H1 (cell line): ENCODE measurements around the gene TNIK. TPM values are rescaled to one million over a fixed set of nuclear protein-coding genes. Genes with fewer than 3 reads are reported as not detected.

Source experiments
- CTCF ChIA-PET: fragments of 300-600 bp; sonication (Branson Sonifier 250); formaldehyde crosslinking; loops from one replicate; lab custom pipeline; 2021; ENCODE audit not compliant: partially characterized antibody; lab: Charles Lee
- POLR2A ChIA-PET: fragments of 300-600 bp; sonication (Branson Sonifier 250); formaldehyde crosslinking; loops from one replicate; lab custom pipeline; 2021; ENCODE audit warnings: inconsistent platforms; ENCODE audit not compliant: partially characterized antibody; lab: Charles Lee
- DNase-seq, 2 experiments: peaks; one replicate each; pipeline versions ENCODE4 v3.0.0 to v3.0.0-alpha.2; 2010 to 2022; ENCODE audit warnings: low spot score in 2 of 2, low read depth in 1 of 2, mixed read lengths in 1 of 2
- FAIRE-seq: peaks from 2 replicates; lab custom pipeline; 2011; peaks lifted over from hg19 to GRCh38; lab: Jason Lieb, UNC
- H2AFZ ChIP-seq: 2 replicates; pipeline ENCODE4 v1.8.1; 2012; ENCODE audit warnings: low read length, inconsistent platforms
- H2AK5ac ChIP-seq: 2 replicates; pipeline ENCODE4 v1.6.1; 2013; ENCODE audit warnings: low read depth, low read length
- H2BK120ac ChIP-seq: replicated peaks from 2 replicates; pipeline ENCODE3; 2013; ENCODE audit warnings: low read depth, low read length, inconsistent platforms
- H2BK12ac ChIP-seq: 2 replicates; pipeline ENCODE4 v1.6.1; 2013; ENCODE audit warnings: low read depth, low read length
- H2BK15ac ChIP-seq: 2 replicates; pipeline ENCODE4 v1.6.1; 2013; ENCODE audit warnings: low read length
- H2BK20ac ChIP-seq: 2 replicates; pipeline ENCODE4 v1.6.1; 2013; ENCODE audit warnings: low read length
- H2BK5ac ChIP-seq: 2 replicates; pipeline ENCODE4 v1.6.1; 2013; ENCODE audit warnings: low read depth, low read length
- H3K14ac ChIP-seq: 2 replicates; pipeline ENCODE4 v1.6.1; 2013; ENCODE audit warnings: inconsistent platforms; ENCODE audit not compliant: insufficient read length
- H3K18ac ChIP-seq: 2 replicates; pipeline ENCODE4 v1.6.1; 2013; ENCODE audit warnings: low read length; ENCODE audit errors: extremely low read depth
- H3K23ac ChIP-seq: 2 replicates; pipeline ENCODE4 v1.6.1; 2013; ENCODE audit warnings: inconsistent platforms; ENCODE audit not compliant: insufficient read length
- H3K23me2 ChIP-seq: 2 replicates; pipeline ENCODE4 v1.6.1; 2013; ENCODE audit warnings: low read depth, low read length
- H3K27ac ChIP-seq: 2 replicates; pipeline ENCODE4 v1.6.1; 2011; ENCODE audit warnings: low read depth, low read length, inconsistent platforms
- H3K27me3 ChIP-seq, 4 experiments: replicated peaks in 1 of 4; 1 replicate in 1 of 4; 2 replicates in 3 of 4; pipeline versions ENCODE4 v1.6.1 to v1.8.1; 2011 to 2013; ENCODE audit warnings: low read length in 3 of 4, mild to moderate bottlenecking in 3 of 4, inconsistent platforms in 2 of 4, mixed read lengths in 2 of 4, moderate library complexity in 1 of 4; ENCODE audit not compliant: control insufficient read depth in 3 of 4, insufficient read depth in 3 of 4; ENCODE audit errors: extremely low read depth in 1 of 4
- H3K36me3 ChIP-seq, 4 experiments: 2 replicates each; pipeline versions ENCODE4 v1.6.1 to v1.8.1; 2011 to 2013; ENCODE audit warnings: mild to moderate bottlenecking in 4 of 4, low read length in 3 of 4, moderate library complexity in 2 of 4, control low read depth in 1 of 4, inconsistent platforms in 1 of 4; ENCODE audit not compliant: insufficient read depth in 4 of 4, control insufficient read depth in 2 of 4
- H3K4ac ChIP-seq: replicated peaks from 2 replicates; pipeline ENCODE3; 2013; ENCODE audit warnings: low read length, low read depth, mixed read lengths, inconsistent platforms; ENCODE audit not compliant: insufficient read length
- H3K4me1 ChIP-seq, 4 experiments: replicated peaks in 1 of 4; 1 replicate in 1 of 4; 2 replicates in 3 of 4; pipeline versions ENCODE4 v1.6.1 to v1.8.1; 2011 to 2013; ENCODE audit warnings: low read length in 3 of 4, inconsistent platforms in 2 of 4, mixed read lengths in 1 of 4; ENCODE audit not compliant: insufficient read depth in 4 of 4, control insufficient read depth in 3 of 4
- H3K4me2 ChIP-seq, 2 experiments: 2 replicates each; pipeline versions ENCODE4 v1.6.1 to v1.8.1; 2011 to 2013; ENCODE audit warnings: low read depth in 2 of 2, low read length in 2 of 2, control low read depth in 1 of 2, inconsistent platforms in 1 of 2, mild to moderate bottlenecking in 1 of 2; ENCODE audit not compliant: insufficient read depth in 1 of 2
- H3K4me3 ChIP-seq, 4 experiments: fragments of 200-600, 300-600 bp in 1 of 4; sonication (generic), shearing (Covaris generic), sonication (Bioruptor Twin) in 1 of 4; 2 replicates each; pipeline versions ENCODE4 v1.5.1 to v1.8.1; 2011 to 2016; ENCODE audit warnings: low read length in 4 of 4, low read depth in 3 of 4, control low read depth in 2 of 4, inconsistent platforms in 2 of 4, mild to moderate bottlenecking in 2 of 4, mixed read lengths in 1 of 4, moderate library complexity in 1 of 4; ENCODE audit not compliant: insufficient read depth in 2 of 4; ENCODE audit errors: extremely low read depth in 1 of 4
- H3K56ac ChIP-seq: replicated peaks from 2 replicates; pipeline ENCODE3; 2013; ENCODE audit warnings: low read depth, mild to moderate bottlenecking, mixed read lengths, low read length, inconsistent platforms; ENCODE audit not compliant: insufficient read length
- H3K79me1 ChIP-seq: 2 replicates; pipeline ENCODE4 v1.6.1; 2013; ENCODE audit warnings: low read depth, low read length, control low read depth
- H3K79me2 ChIP-seq, 2 experiments: 2 replicates each; pipeline versions ENCODE4 v1.6.1 to v1.8.1; 2012 to 2013; ENCODE audit warnings: low read length in 2 of 2, mild to moderate bottlenecking in 2 of 2, inconsistent platforms in 1 of 2; ENCODE audit not compliant: insufficient read depth in 2 of 2, control insufficient read depth in 1 of 2
- H3K9ac ChIP-seq, 4 experiments: replicated peaks in 1 of 4; 1 replicate in 1 of 4; 2 replicates in 3 of 4; pipeline versions ENCODE4 v1.6.1 to v1.8.1; 2011 to 2013; ENCODE audit warnings: low read depth in 3 of 4, low read length in 3 of 4, control low read depth in 2 of 4, mild to moderate bottlenecking in 2 of 4, moderate library complexity in 2 of 4, inconsistent platforms in 1 of 4; ENCODE audit errors: extremely low read depth in 1 of 4
- H3K9me3 ChIP-seq, 2 experiments: 2 replicates each; pipeline versions ENCODE4 v1.6.1 to v1.8.1; 2012 to 2013; ENCODE audit warnings: mild to moderate bottlenecking in 2 of 2, moderate library complexity in 2 of 2, control low read depth in 1 of 2, inconsistent platforms in 1 of 2, low read depth in 1 of 2, low read length in 1 of 2, mixed read lengths in 1 of 2; ENCODE audit not compliant: insufficient read depth in 2 of 2
- H4K20me1 ChIP-seq, 2 experiments: replicated peaks in 1 of 2; 2 replicates each; pipeline versions ENCODE3 to v1.8.1; 2011 to 2013; ENCODE audit warnings: inconsistent platforms in 2 of 2, low read length in 2 of 2, mild to moderate bottlenecking in 1 of 2; ENCODE audit not compliant: insufficient read depth in 2 of 2, control insufficient read depth in 1 of 2
- H4K5ac ChIP-seq: 2 replicates; pipeline ENCODE4 v1.6.1; 2013; ENCODE audit warnings: low read length, low read depth, mixed read lengths, inconsistent platforms; ENCODE audit not compliant: insufficient read length
- H4K8ac ChIP-seq: 2 replicates; pipeline ENCODE4 v1.8.0; 2013; ENCODE audit warnings: mild to moderate bottlenecking, moderate library complexity, low read length, inconsistent platforms; ENCODE audit not compliant: insufficient read depth; ENCODE audit errors: extremely low read depth
- H4K91ac ChIP-seq: replicated peaks from 2 replicates; pipeline ENCODE3; 2013; ENCODE audit warnings: low read length, mixed read lengths, inconsistent platforms; ENCODE audit not compliant: insufficient read length
- BRCA1 ChIP-seq: IDR thresholded peaks from 2 replicates; pipeline ENCODE4 v1.6.1; 2012; ENCODE audit warnings: low read depth, low read length, improper control_type of control experiment
- CHD2 ChIP-seq: IDR thresholded peaks from 2 replicates; pipeline ENCODE4 v1.6.1; 2012; ENCODE audit warnings: low read length, improper control_type of control experiment
- CREB1 ChIP-seq: IDR thresholded peaks from 2 replicates; pipeline ENCODE4 v1.6.1; 2012; ENCODE audit warnings: inconsistent platforms
- EP300 ChIP-seq, 2 experiments: IDR thresholded peaks; 1 replicate in 1 of 2; 2 replicates in 1 of 2; pipeline ENCODE4 v1.6.1; 2011 to 2012; ENCODE audit warnings: low read depth in 2 of 2, low read length in 2 of 2, mild to moderate bottlenecking in 2 of 2, borderline replicate concordance in 1 of 2, inconsistent platforms in 1 of 2, moderate library complexity in 1 of 2
- KDM5A ChIP-seq: fragments of 200-600 bp; IDR thresholded peaks from 2 replicates; pipeline ENCODE4 v1.7.1; 2012; ENCODE audit warnings: mild to moderate bottlenecking, low read length, inconsistent platforms, mixed read lengths
- MAFK ChIP-seq: IDR thresholded peaks from 2 replicates; pipeline ENCODE4 v1.6.1; 2012; ENCODE audit warnings: low read depth, mild to moderate bottlenecking, improper control_type of control experiment, low read length
- NRF1 ChIP-seq: IDR thresholded peaks from 2 replicates; pipeline ENCODE4 v1.6.1; 2011; ENCODE audit warnings: mild to moderate bottlenecking, low read depth, low read length, improper control_type of control experiment
- RBBP5 ChIP-seq: IDR thresholded peaks from 2 replicates; pipeline ENCODE4 v1.7.1; 2012; ENCODE audit warnings: low read depth, mild to moderate bottlenecking, inconsistent platforms, low read length, moderate library complexity, borderline replicate concordance
- SAP30 ChIP-seq: fragments of 300-600 bp; sonication (generic); IDR thresholded peaks from 2 replicates; pipeline ENCODE4 v1.7.1; 2012; ENCODE audit warnings: low read length, moderate library complexity, mild to moderate bottlenecking, inconsistent platforms; ENCODE audit not compliant: insufficient read depth, insufficient replicate concordance
- SIX5 ChIP-seq: IDR thresholded peaks from 2 replicates; pipeline ENCODE4 v1.6.1; 2011; ENCODE audit warnings: mild to moderate bottlenecking, low read depth, low read length
- SP1 ChIP-seq: IDR thresholded peaks from 2 replicates; pipeline ENCODE4 v1.6.1; 2011; ENCODE audit warnings: low read depth, low read length
- SRF ChIP-seq: IDR thresholded peaks from 2 replicates; pipeline ENCODE4 v1.6.1; 2011; ENCODE audit warnings: mild to moderate bottlenecking, low read depth, low read length, moderate library complexity
- WGBS, 2 experiments: shearing (Covaris generic) in 1 of 2; methylation state at CpG; one replicate each; pipeline versions ENCODE4 v1.1.6 to v1.1.7; 2013 to 2015; ENCODE audit warnings: low lambda C conversion rate in 2 of 2, mixed read lengths in 2 of 2, inconsistent platforms in 1 of 2, low coverage in 1 of 2, missing lambda C conversion rate in 1 of 2; ENCODE audit not compliant: insufficient replicate concordance in 2 of 2, insufficient coverage in 1 of 2, insufficient read length in 1 of 2; ENCODE audit errors: extremely low coverage in 1 of 2, missing lambda C conversion rate in 1 of 2; 5-methylcytosine and 5-hydroxymethylcytosine counted together
- polyA plus RNA-seq, 7 experiments: library from polyadenylated mRNA; depleted of rRNA in 3 of 7; stranded (reverse) in 5 of 7; unstranded in 2 of 7; fragments of >200 nt in 5 of 7; fragments of 200-250 nt in 2 of 7; gene quantifications; 1 replicate in 5 of 7; 2 replicates in 1 of 7; 4 replicates in 1 of 7; pipeline versions ENCODE4 v1.2.1 to v1.2.3, GENCODE V29; 2011 to 2013; ENCODE audit warnings: missing spikeins in 2 of 7, mixed read lengths in 2 of 7
- total RNA-seq: library from RNA; stranded (reverse); fragmentation: NEBNext Ultra II Directional; extraction: Animal tissue kit (Norgen Biotek cat#: 25700); gene quantifications from 2 replicates; pipeline ENCODE4 v1.2.1, GENCODE V29; 2021
- TF ChIP-seq, protein P1 (sequence below): IDR thresholded peaks from 2 replicates; pipeline ENCODE4 v1.6.1; 2012; ENCODE audit warnings: inconsistent platforms
- TF ChIP-seq, protein P2 (sequence below): IDR thresholded peaks from 2 replicates; pipeline ENCODE4 v1.6.1; 2012; ENCODE audit warnings: inconsistent platforms

TNIK gene
- total and polyA plus RNA-seq, 2 of the 8 experiments (the other 6 are each of a cell fraction or from before 2014, with no cell fraction given) = 7.4 to 42.0 TPM

DNA sequence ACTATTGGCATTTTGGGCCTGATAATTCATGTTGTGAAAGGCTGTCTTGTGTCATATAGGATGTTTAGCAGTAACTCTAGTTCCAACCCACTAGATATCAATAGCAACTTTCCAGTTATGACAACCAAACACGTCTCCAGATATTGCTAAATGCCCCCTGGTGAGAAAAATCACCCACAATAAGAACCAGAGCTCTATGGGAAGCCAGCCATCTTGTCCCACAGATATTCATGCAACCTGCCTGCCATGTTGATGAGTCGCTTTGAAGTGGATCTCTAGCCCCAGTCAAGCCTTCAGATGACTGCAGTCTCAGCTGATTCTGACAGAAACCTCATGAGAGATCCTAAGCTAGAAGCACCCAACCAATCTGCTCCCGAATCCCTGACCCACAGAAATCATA is 5.6 kb upstream of the TNIK start:
- H3K4me1 ChIP-seq = peaks cover 0 to 8% (median 4%) of the 10 kb centered on the region in 4 experiments; a peak in 4 of 7 replicates
- no peak overlapping the region for H3K4me3 ChIP-seq
- peaks cover 5% of the 10 kb centered on the region; the same call in 1 of the 2 replicates for H3K23me2 ChIP-seq
- no peak overlapping the region for H4K8ac ChIP-seq
- H3K14ac ChIP-seq = no peak overlapping the region
- H3K4me2 ChIP-seq = no peak overlapping the region
- DNase-seq (no peak), FAIRE-seq (no peak)
- H3K9me3 ChIP-seq = no peaks in the 10 kb centered on the region
- no peaks in the 10 kb centered on the region for H3K36me3 ChIP-seq
- no peaks in the 10 kb centered on the region for H3K79me2 ChIP-seq
- 87% methylated on average over 3 of the region's 3 CpGs; no CpG with 5 or more reads in 1 of the 2 experiments for WGBS, 2 experiments
- no peak overlapping the region for H4K5ac ChIP-seq
- no peaks in the 10 kb centered on the region for H4K20me1 ChIP-seq
- H2BK12ac ChIP-seq = no peak overlapping the region
- H3K27ac ChIP-seq = no peak overlapping the region
- no peak overlapping the region for H2AFZ ChIP-seq
- H3K23ac ChIP-seq = no peak overlapping the region
- H3K27me3 ChIP-seq = peaks cover 0 to 11% (median 5%) of the 10 kb centered on the region in 4 experiments; a peak in 4 of 7 replicates
- no peak overlapping the region for H4K91ac ChIP-seq
- H3K4ac ChIP-seq = no peak overlapping the region
- H2BK120ac ChIP-seq = no peak overlapping the region
- no peak overlapping the region for H3K56ac ChIP-seq
- CTCF ChIA-PET = interaction anchor here (1.4 kb wide), 1 partner anchor 101 kb away, joined by 3 read pairs; no protein-coding TSS in a partner anchor
- H3K18ac ChIP-seq = no peak overlapping the region
- no peak overlapping the region for H3K9ac ChIP-seq
- no peak overlapping the region for H2BK20ac ChIP-seq
- POLR2A ChIA-PET = no interaction called here
- no peak overlapping the region for H2AK5ac ChIP-seq
- no peak overlapping the region for H2BK15ac ChIP-seq
- no peaks in the 10 kb centered on the region for H3K79me1 ChIP-seq
- H2BK5ac ChIP-seq = no peak overlapping the region
- TF ChIP-seq EP300 (IDR thresholded peaks at IDR 0.05; ENCODE audit: borderline replicate concordance in 1 of 2, low read depth in 2 of 2, low read length in 2 of 2) = no peak
- no peak for TF ChIP-seq CHD2
- TF ChIP-seq BRCA1 = no peak
- TF ChIP-seq SP1 = no peak
- no peak for TF ChIP-seq MAFK
- no peak for TF ChIP-seq SIX5
- TF ChIP-seq, protein P1, sequence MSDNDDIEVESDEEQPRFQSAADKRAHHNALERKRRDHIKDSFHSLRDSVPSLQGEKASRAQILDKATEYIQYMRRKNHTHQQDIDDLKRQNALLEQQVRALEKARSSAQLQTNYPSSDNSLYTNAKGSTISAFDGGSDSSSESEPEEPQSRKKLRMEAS = no peak
- no peak for TF ChIP-seq SRF
- no peak for TF ChIP-seq CREB1
- no peak for TF ChIP-seq SAP30
- no peak for TF ChIP-seq NRF1
- TF ChIP-seq RBBP5 = no peak
- TF ChIP-seq, protein P2, sequence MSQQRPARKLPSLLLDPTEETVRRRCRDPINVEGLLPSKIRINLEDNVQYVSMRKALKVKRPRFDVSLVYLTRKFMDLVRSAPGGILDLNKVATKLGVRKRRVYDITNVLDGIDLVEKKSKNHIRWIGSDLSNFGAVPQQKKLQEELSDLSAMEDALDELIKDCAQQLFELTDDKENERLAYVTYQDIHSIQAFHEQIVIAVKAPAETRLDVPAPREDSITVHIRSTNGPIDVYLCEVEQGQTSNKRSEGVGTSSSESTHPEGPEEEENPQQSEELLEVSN = no peak
- TF ChIP-seq KDM5A = no peak
